Measurements from ENCODE around the gene DBNL.

DBNL gene

GRCh38 chr7:44085546-44085945 lies 41.0 kb downstream of the DBNL start:
- no peak for TF ChIP-seq CTCF (IDR thresholded peaks at IDR 0.05; ENCODE audit: extremely low read depth, missing control alignments)
- no peak for DNase-seq (ENCODE audit: low spot score)

GRCh38 chr7:44086627-44087026 lies 42.1 kb downstream of the DBNL start:
- DNase-seq (ENCODE audit: low spot score): no peak

GRCh38 chr7:44087911-44088838 lies 43.7 kb downstream of the DBNL start:
- no peak for TF ChIP-seq CTCF (IDR thresholded peaks at IDR 0.05; ENCODE audit: extremely low read depth, missing control alignments)
- no peak for DNase-seq (ENCODE audit: low spot score)

More at GRCh38 chr7:44086627-44087026, 42.1 kb downstream of the DBNL start:
- TF ChIP-seq CTCF (IDR thresholded peaks at IDR 0.05; ENCODE audit: extremely low read depth, missing control alignments): no peak

GRCh38 chr7:44093102-44093641 lies 48.7 kb downstream of the DBNL start:
- DNase-seq (ENCODE audit: low spot score): no peak
- no peak for TF ChIP-seq CTCF (IDR thresholded peaks at IDR 0.05; ENCODE audit: extremely low read depth, missing control alignments)

GRCh38 chr7:44094365-44094764 lies 49.9 kb downstream of the DBNL start:
- DNase-seq (ENCODE audit: low spot score): no peak
- no peak for TF ChIP-seq CTCF (IDR thresholded peaks at IDR 0.05; ENCODE audit: extremely low read depth, missing control alignments)

GRCh38 chr7:44094883-44095592 lies 50.5 kb downstream of the DBNL start:
- TF ChIP-seq CTCF (IDR thresholded peaks at IDR 0.05; ENCODE audit: extremely low read depth, missing control alignments): no peak
- DNase-seq (ENCODE audit: low spot score): no peak

- TF ChIP-seq CTCF (IDR thresholded peaks at IDR 0.05; ENCODE audit: extremely low read depth, missing control alignments): no peak
- DNase-seq (ENCODE audit: low spot score): no peak
These were observed 51.3 kb downstream of the DBNL start for GRCh38 chr7:44095781-44096180.
